Measurements from ENCODE around the gene SLC5A11.
"Not testable (repeated sequence)": the region's sequence is repeated elsewhere in the genome, so short reads cannot be mapped to it uniquely, and the experiment has no call there.

The SLC5A11 gene

GRCh38 chr16:24845726-24846547 lies at the start of gene SLC5A11:
TSS of gene SLC5A11 (plus strand) at chr16:24845963. CDS start at chr16:24858644, 12,681 bp downstream.
- peak in 18 of 56 donors; percentile 10 to 55 (median 29) for DNase-seq

- no peak for DNase-seq
These were observed 45.2 kb upstream of the SLC5A11 start for GRCh38 chr16:24800586-24800985.

GRCh38 chr16:24801761-24802302 lies 43.9 kb upstream of the SLC5A11 start:
- DNase-seq, result no peak

- no peak for DNase-seq
These were observed 40.3 kb upstream of the SLC5A11 start for GRCh38 chr16:24805484-24805883.

- DNase-seq, result no peak
These were observed 38.5 kb upstream of the SLC5A11 start for GRCh38 chr16:24807301-24807700.

- no peak for DNase-seq
These were observed 34.6 kb upstream of the SLC5A11 start for GRCh38 chr16:24810951-24811843.

- not testable (repeated sequence) for DNase-seq
These were observed 33.0 kb upstream of the SLC5A11 start for GRCh38 chr16:24812813-24813212.

- no peak for DNase-seq
These were observed 30.7 kb upstream of the SLC5A11 start for GRCh38 chr16:24815021-24815420.

- DNase-seq, result no peak
These were observed 29.1 kb upstream of the SLC5A11 start for GRCh38 chr16:24816688-24817087.

- DNase-seq, result no peak
These were observed 26.2 kb upstream of the SLC5A11 start for GRCh38 chr16:24819462-24820040.

- no peak for DNase-seq
These were observed 25.2 kb upstream of the SLC5A11 start for GRCh38 chr16:24820522-24820921.

- peak in 8 of 56 donors; percentile 7 to 37 (median 12) for DNase-seq
These were observed 24.6 kb upstream of the SLC5A11 start for GRCh38 chr16:24821129-24821528.

GRCh38 chr16:24822542-24822941 lies 23.2 kb upstream of the SLC5A11 start:
- DNase-seq, result no peak

GRCh38 chr16:24822974-24823373 lies 22.8 kb upstream of the SLC5A11 start:
- no peak for DNase-seq

- no peak for DNase-seq
These were observed 20.1 kb upstream of the SLC5A11 start for GRCh38 chr16:24825696-24826095.

GRCh38 chr16:24826096-24826690 lies 19.6 kb upstream of the SLC5A11 start:
- no peak for DNase-seq

- no peak for DNase-seq
These were observed 18.8 kb upstream of the SLC5A11 start for GRCh38 chr16:24826817-24827566.

- no peak for DNase-seq
These were observed 16.6 kb upstream of the SLC5A11 start for GRCh38 chr16:24829153-24829552.

- no peak for DNase-seq
These were observed 12.4 kb upstream of the SLC5A11 start for GRCh38 chr16:24833352-24833751.

Measured in nucleus accumbens (tissue), 56 donors.